Kidney epithelial cell (primary cell): ENCODE measurements around the gene PKN3. TPM values are rescaled to one million over a fixed set of nuclear protein-coding genes. Genes with fewer than 3 reads are reported as not detected.

Experiments used
- DNase-seq: peaks from one replicate; pipeline ENCODE4 v3.0.0-alpha.2; 2010; ENCODE audit warnings: low read depth
- H3K27me3 ChIP-seq: 2 replicates; pipeline ENCODE4 v1.6.0; 2011; ENCODE audit warnings: low read length; ENCODE audit not compliant: control insufficient read depth, insufficient read depth
- H3K36me3 ChIP-seq: 2 replicates; pipeline ENCODE4 v1.5.1; 2011; ENCODE audit warnings: low read length; ENCODE audit not compliant: control insufficient read depth, insufficient read depth
- H3K4me3 ChIP-seq: 2 replicates; pipeline ENCODE4 v1.5.1; 2011; ENCODE audit warnings: low read depth, mild to moderate bottlenecking, control low read depth, low read length
- total RNA-seq: library from RNA; depleted of rRNA; stranded (reverse); fragments of >200 nt; gene quantifications from 2 replicates; pipeline ENCODE4 v1.2.3, GENCODE V29; 2015
- TF ChIP-seq, protein P1 (sequence below): IDR thresholded peaks from 2 replicates; pipeline ENCODE4 v1.5.1; 2011; ENCODE audit warnings: mild to moderate bottlenecking, moderate library complexity, low read length, control low read depth, inconsistent platforms; ENCODE audit not compliant: insufficient read depth, poor library complexity, severe bottlenecking

Gene PKN3
- total RNA-seq, 1 donor from 2014 or later = 4.6 TPM

DNA sequence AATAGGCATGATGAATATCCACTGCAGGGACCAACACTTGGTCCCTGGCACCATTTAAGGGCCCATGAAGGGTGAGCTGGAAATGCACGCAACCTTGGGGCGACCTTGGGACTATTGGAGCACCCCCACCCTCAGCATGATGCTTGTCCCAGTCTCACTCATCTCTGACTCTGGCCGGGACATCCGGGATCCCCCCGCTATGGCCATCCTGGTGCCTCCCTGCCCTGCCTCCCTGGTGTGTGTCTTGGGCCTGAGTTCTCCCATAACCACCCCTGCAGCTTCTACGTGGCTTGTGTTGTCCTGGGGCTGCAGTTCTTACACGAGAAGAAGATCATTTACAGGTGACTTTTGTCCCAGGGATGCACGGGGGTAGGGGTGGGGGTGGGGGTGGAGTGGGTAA is 15.7 kb downstream of the PKN3 start:
- TF ChIP-seq, protein P1, sequence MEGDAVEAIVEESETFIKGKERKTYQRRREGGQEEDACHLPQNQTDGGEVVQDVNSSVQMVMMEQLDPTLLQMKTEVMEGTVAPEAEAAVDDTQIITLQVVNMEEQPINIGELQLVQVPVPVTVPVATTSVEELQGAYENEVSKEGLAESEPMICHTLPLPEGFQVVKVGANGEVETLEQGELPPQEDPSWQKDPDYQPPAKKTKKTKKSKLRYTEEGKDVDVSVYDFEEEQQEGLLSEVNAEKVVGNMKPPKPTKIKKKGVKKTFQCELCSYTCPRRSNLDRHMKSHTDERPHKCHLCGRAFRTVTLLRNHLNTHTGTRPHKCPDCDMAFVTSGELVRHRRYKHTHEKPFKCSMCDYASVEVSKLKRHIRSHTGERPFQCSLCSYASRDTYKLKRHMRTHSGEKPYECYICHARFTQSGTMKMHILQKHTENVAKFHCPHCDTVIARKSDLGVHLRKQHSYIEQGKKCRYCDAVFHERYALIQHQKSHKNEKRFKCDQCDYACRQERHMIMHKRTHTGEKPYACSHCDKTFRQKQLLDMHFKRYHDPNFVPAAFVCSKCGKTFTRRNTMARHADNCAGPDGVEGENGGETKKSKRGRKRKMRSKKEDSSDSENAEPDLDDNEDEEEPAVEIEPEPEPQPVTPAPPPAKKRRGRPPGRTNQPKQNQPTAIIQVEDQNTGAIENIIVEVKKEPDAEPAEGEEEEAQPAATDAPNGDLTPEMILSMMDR = no peak

DNA sequence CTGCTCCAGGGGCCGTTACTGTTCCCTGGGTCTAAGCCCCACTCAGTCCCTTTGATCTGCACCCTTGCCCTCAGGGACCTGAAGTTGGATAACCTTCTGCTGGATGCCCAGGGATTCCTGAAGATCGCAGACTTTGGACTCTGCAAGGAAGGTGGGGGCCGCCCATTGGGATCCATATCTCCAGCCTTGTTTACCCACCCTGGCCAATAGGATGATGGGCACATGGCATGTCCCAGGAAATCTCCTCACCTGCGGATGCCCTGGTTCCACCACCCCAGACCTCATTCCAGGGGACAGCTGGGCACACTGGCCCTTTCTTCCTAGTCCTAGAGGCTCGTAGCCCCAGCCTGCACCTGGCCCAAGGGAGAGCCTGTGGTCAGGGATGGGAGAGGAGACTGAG is 16.2 kb downstream of the PKN3 start:
- no peak overlapping the region for H3K4me3 ChIP-seq
- no peaks in the 10 kb centered on the region for H3K36me3 ChIP-seq
- no peaks in the 10 kb centered on the region for H3K27me3 ChIP-seq
- no peak for DNase-seq
- TF ChIP-seq, protein P1 = no peak

More for the DNA sequence above, 15.7 kb downstream of the PKN3 start:
- Histone ChIP-seq H3K27me3 (no peaks in the 10 kb centered on the region), H3K4me3 (no peak overlapping the region), H3K36me3 (no peaks in the 10 kb centered on the region)
- no peak for DNase-seq

DNA sequence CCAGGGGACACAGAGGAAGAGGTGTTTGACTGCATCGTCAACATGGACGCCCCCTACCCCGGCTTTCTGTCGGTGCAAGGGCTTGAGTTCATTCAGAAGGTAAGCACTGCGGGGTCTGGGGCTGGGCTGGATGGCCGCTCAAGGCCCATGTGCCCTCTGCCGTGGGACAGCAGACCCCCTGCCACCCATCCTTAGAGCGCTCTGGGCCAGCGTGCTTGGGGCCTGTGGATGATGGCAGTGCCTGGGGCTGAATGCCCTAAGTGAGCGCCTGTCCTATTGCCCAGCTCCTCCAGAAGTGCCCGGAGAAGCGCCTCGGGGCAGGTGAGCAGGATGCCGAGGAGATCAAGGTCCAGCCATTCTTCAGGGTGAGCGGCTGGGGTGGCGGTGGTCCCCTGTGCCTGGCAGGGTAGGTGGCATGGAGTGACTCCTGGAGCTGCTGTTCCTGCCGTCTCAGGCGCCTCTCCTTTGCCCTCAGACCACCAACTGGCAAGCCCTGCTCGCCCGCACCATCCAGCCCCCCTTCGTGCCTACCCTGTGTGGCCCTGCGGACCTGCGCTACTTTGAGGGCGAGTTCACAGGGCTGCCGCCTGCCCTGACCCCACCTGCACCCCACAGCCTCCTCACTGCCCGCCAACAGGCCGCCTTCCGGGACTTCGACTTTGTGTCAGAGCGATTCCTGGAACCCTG is 17.8 kb downstream of the PKN3 start:
- TF ChIP-seq, protein P1 = no peak
- DNase-seq = no peak
- H3K4me3 ChIP-seq = no peak overlapping the region

DNA sequence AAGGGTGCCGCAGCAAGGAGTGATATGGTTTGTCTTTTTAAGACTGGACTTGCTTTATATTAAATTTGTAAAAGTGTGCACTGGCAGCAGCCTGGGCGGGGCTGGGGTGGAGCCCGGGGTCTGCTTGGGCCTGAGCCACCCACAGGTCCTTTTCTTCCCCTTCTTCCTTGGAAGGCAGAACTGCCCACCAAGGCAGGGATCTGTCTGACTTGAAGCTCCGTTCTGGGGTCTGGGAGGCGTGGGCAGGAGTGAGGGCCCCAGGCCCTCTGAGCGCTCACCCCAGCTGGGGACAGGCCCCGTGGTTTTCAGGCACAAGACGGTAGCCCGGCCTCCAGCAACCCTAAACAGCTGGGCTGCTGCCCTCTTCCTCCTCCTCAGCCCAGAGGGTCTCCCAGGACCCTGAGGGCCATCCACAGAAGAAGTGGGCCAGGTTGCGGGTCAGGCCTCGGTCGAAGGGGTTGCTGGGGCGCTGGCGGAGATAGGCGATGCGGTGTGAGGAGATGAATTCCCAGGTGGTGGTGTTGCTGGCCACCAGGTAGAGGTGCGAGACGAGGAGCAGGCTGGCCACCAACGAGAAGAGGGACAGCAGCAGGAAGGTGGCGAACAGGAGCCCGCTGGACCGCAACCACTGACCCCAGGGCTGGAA is 18.7 kb downstream of the PKN3 start:
- no peak overlapping the region for H3K4me3 ChIP-seq
- no peaks in the 10 kb centered on the region for H3K36me3 ChIP-seq
- DNase-seq = no peak
- TF ChIP-seq, protein P1 = no peak
- no peaks in the 10 kb centered on the region for H3K27me3 ChIP-seq

More for the DNA sequence above, 17.8 kb downstream of the PKN3 start:
- no peaks in the 10 kb centered on the region for H3K36me3 ChIP-seq
- no peaks in the 10 kb centered on the region for H3K27me3 ChIP-seq

DNA sequence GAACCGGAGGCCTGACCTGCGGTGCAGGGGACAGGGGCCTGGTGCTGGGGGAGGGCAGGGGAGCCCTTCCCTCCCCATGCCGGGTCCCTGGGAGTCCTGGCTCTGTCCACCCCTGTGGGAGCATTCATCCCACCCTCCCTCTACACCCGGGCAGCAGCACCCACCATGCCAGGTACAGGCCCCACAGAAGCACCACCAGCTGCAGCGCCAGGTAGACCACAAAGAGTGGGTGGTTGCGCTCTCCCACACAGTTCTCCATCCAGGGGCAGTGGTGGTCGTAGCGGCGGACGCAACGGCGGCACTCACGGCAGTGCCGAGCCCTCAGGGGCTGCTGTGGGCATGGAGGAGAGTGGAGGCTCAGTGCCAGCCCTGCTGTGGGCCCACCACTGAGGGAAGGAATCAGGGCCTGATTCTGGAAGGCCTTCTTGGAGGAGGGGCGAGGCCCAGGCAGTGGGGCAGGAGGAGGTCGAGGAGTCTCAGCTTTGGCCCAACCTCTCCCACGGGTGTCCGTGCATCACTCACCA is 19.2 kb downstream of the PKN3 start:
- Histone ChIP-seq H3K27me3 (no peaks in the 10 kb centered on the region), H3K4me3 (no peak overlapping the region), H3K36me3 (no peaks in the 10 kb centered on the region)
- TF ChIP-seq, protein P1 = no peak
- no peak for DNase-seq
